Ecto neural progenitor cell (in vitro differentiated cells): ENCODE data around the gene CADM1.

Experiments used
- DNase-seq: peaks from one replicate; pipeline ENCODE4 v3.0.0-alpha.2; 2018; ENCODE audit warnings: low spot score

Gene CADM1

GRCh38 chr11:115317277-115318185, 186.7 kb downstream of the CADM1 start:
- DNase-seq = no peak

- DNase-seq = no peak
These were observed 187.5 kb downstream of the CADM1 start for GRCh38 chr11:115316696-115317095.

- no peak for DNase-seq
These were observed 189.8 kb downstream of the CADM1 start for GRCh38 chr11:115314330-115314920.

- no peak for DNase-seq
These were observed 190.9 kb downstream of the CADM1 start for GRCh38 chr11:115313224-115313838.

GRCh38 chr11:115311949-115312348, 192.3 kb downstream of the CADM1 start:
- DNase-seq = no peak

GRCh38 chr11:115306689-115307088, 197.5 kb downstream of the CADM1 start:
- no peak for DNase-seq

- no peak for DNase-seq
These were observed 199.3 kb downstream of the CADM1 start for GRCh38 chr11:115304774-115305472.

- no peak for DNase-seq
These were observed 200.2 kb downstream of the CADM1 start for GRCh38 chr11:115303929-115304531.

GRCh38 chr11:115302946-115303703, 201.1 kb downstream of the CADM1 start:
- DNase-seq = no peak

- DNase-seq = no peak
These were observed 203.4 kb downstream of the CADM1 start for GRCh38 chr11:115300660-115301428.

GRCh38 chr11:115298300-115299012, 205.8 kb downstream of the CADM1 start:
- DNase-seq = no peak

- DNase-seq = no peak
These were observed 206.9 kb downstream of the CADM1 start for GRCh38 chr11:115297330-115297729.

GRCh38 chr11:115291325-115291724, 212.9 kb downstream of the CADM1 start:
- no peak for DNase-seq

GRCh38 chr11:115290893-115291292, 213.3 kb downstream of the CADM1 start:
- no peak for DNase-seq

GRCh38 chr11:115290479-115290878, 213.7 kb downstream of the CADM1 start:
- DNase-seq = no peak

GRCh38 chr11:115287266-115287665, 216.9 kb downstream of the CADM1 start:
- no peak for DNase-seq

- DNase-seq = no peak
These were observed 217.6 kb downstream of the CADM1 start for GRCh38 chr11:115286614-115287013.

- DNase-seq = no peak
These were observed 219.4 kb downstream of the CADM1 start for GRCh38 chr11:115284773-115285172.

GRCh38 chr11:115282923-115283322, 221.3 kb downstream of the CADM1 start:
- no peak for DNase-seq

GRCh38 chr11:115280775-115281174, 223.4 kb downstream of the CADM1 start:
- no peak for DNase-seq
